ENCODE results near the gene SIX5. TPM values are rescaled to one million over a fixed set of nuclear protein-coding genes. Genes with fewer than 3 reads are reported as not detected.
"Not testable (repeated sequence)": the region's sequence is repeated elsewhere in the genome, so short reads cannot be mapped to it uniquely, and the experiment has no call there.

Gene SIX5
- total RNA-seq, 4 donors from 2014 or later = 10.5 to 14.7 (median 14.3) TPM

GRCh38 chr19:45758921-45759320 lies 10.1 kb downstream of the SIX5 start:
- DNase-seq (ENCODE audit: low spot score in 2 of 2) = no peak
- no peak for TF ChIP-seq POLR2AphosphoS5 (IDR thresholded peaks at IDR 0.05)
- no peak for TF ChIP-seq EP300 (IDR thresholded peaks at IDR 0.05)
- TF ChIP-seq POLR2A (IDR thresholded peaks at IDR 0.05) = no peak
- TF ChIP-seq CTCF (IDR thresholded peaks at IDR 0.05) = no peak
- WGBS = 85% methylated on average over 2 of the region's 9 CpGs

GRCh38 chr19:45757695-45758094 lies 11.4 kb downstream of the SIX5 start:
- Histone ChIP-seq H3K4me1 (no peaks in the 10 kb centered on the region), H3K27ac (no peak overlapping the region), H3K9me3 (no peaks in the 10 kb centered on the region), H3K27me3 (no peaks in the 10 kb centered on the region), H3K36me3 (no peaks in the 10 kb centered on the region), H3K4me3 (no peak overlapping the region)
- no peak for TF ChIP-seq EP300 (IDR thresholded peaks at IDR 0.05)
- TF ChIP-seq CTCF (IDR thresholded peaks at IDR 0.05) = no peak
- no peak for TF ChIP-seq POLR2AphosphoS5 (IDR thresholded peaks at IDR 0.05)
- TF ChIP-seq POLR2A (IDR thresholded peaks at IDR 0.05) = no peak
- DNase-seq (ENCODE audit: low spot score in 2 of 2) = no peak
- 73% methylated on average over 9 of the region's 9 CpGs for WGBS

More at GRCh38 chr19:45758921-45759320, 10.1 kb downstream of the SIX5 start:
- no peak overlapping the region for H3K27ac ChIP-seq
- H3K36me3 ChIP-seq = no peaks in the 10 kb centered on the region
- no peaks in the 10 kb centered on the region for H3K27me3 ChIP-seq
- no peak overlapping the region for H3K4me3 ChIP-seq
- H3K9me3 ChIP-seq = no peaks in the 10 kb centered on the region
- peaks cover 2% of the 10 kb centered on the region for H3K4me1 ChIP-seq

- no peaks in the 10 kb centered on the region for H3K36me3 ChIP-seq
- no peaks in the 10 kb centered on the region for H3K4me1 ChIP-seq
- no peak for DNase-seq (ENCODE audit: low spot score in 2 of 2)
- no peaks in the 10 kb centered on the region for H3K9me3 ChIP-seq
- no peak overlapping the region for H3K4me3 ChIP-seq
- 100% methylated on average over 2 of the region's 8 CpGs for WGBS
- no peaks in the 10 kb centered on the region for H3K27me3 ChIP-seq
- H3K27ac ChIP-seq = no peak overlapping the region
- TF ChIP-seq CTCF (IDR thresholded peaks at IDR 0.05) = no peak
- TF ChIP-seq EP300 (IDR thresholded peaks at IDR 0.05) = no peak
- no peak for TF ChIP-seq POLR2A (IDR thresholded peaks at IDR 0.05)
- no peak for TF ChIP-seq POLR2AphosphoS5 (IDR thresholded peaks at IDR 0.05)
Observed at GRCh38 chr19:45754323-45754722, 14.7 kb downstream of the SIX5 start.

GRCh38 chr19:45753548-45753947 lies 15.5 kb downstream of the SIX5 start:
- H3K27me3 ChIP-seq = no peaks in the 10 kb centered on the region
- DNase-seq (ENCODE audit: low spot score in 2 of 2) = no peak
- 83% methylated on average over 3 of the region's 6 CpGs for WGBS
- no peak overlapping the region for H3K4me3 ChIP-seq
- no peak overlapping the region for H3K27ac ChIP-seq
- no peaks in the 10 kb centered on the region for H3K4me1 ChIP-seq
- no peaks in the 10 kb centered on the region for H3K36me3 ChIP-seq
- no peak for TF ChIP-seq EP300 (IDR thresholded peaks at IDR 0.05)
- TF ChIP-seq POLR2A (IDR thresholded peaks at IDR 0.05) = no peak
- no peak for TF ChIP-seq POLR2AphosphoS5 (IDR thresholded peaks at IDR 0.05)
- TF ChIP-seq CTCF (IDR thresholded peaks at IDR 0.05) = no peak
- H3K9me3 ChIP-seq = no peaks in the 10 kb centered on the region

GRCh38 chr19:45752639-45753038 lies 16.4 kb downstream of the SIX5 start:
- 69% methylated on average over 12 of the region's 12 CpGs for WGBS
- TF ChIP-seq POLR2A (IDR thresholded peaks at IDR 0.05) (no peak), POLR2AphosphoS5 (IDR thresholded peaks at IDR 0.05) (no peak), EP300 (IDR thresholded peaks at IDR 0.05) (no peak), CTCF (IDR thresholded peaks at IDR 0.05) (no peak)
- no peaks in the 10 kb centered on the region for H3K27me3 ChIP-seq
- DNase-seq (ENCODE audit: low spot score in 2 of 2) = no peak
- no peaks in the 10 kb centered on the region for H3K9me3 ChIP-seq
- no peak overlapping the region for H3K4me3 ChIP-seq
- H3K4me1 ChIP-seq = no peaks in the 10 kb centered on the region
- H3K36me3 ChIP-seq = no peaks in the 10 kb centered on the region
- no peak overlapping the region for H3K27ac ChIP-seq

- H3K4me3 ChIP-seq; H3K27ac ChIP-seq; H3K36me3 ChIP-seq; H3K9me3 ChIP-seq; H3K4me1 ChIP-seq; H3K27me3 ChIP-seq; DNase-seq (ENCODE audit: low spot score in 2 of 2): not testable (repeated sequence)
- 80% methylated on average over 10 of the region's 10 CpGs for WGBS
Observed at GRCh38 chr19:45751483-45751882, 17.6 kb downstream of the SIX5 start.

Measured in suprapubic skin (tissue), 4 donors.